Ureter (tissue), 1 donor: ENCODE results near the gene SPATA33. TPM values are rescaled to one million over a fixed set of nuclear protein-coding genes. Genes with fewer than 3 reads are reported as not detected.

Source experiments
- DNase-seq: peaks from one replicate; pipeline ENCODE4 v3.0.0-alpha.2; 2020; ENCODE audit warnings: low spot score
- total RNA-seq: library from RNA; stranded (reverse); gene quantifications from one replicate; pipeline ENCODE4 v1.2.4, GENCODE V29; 2023
- donor health status: DM: yes; HTN: yes; CAD: no.

SPATA33 gene
- 7.4 TPM for total RNA-seq

DNA sequence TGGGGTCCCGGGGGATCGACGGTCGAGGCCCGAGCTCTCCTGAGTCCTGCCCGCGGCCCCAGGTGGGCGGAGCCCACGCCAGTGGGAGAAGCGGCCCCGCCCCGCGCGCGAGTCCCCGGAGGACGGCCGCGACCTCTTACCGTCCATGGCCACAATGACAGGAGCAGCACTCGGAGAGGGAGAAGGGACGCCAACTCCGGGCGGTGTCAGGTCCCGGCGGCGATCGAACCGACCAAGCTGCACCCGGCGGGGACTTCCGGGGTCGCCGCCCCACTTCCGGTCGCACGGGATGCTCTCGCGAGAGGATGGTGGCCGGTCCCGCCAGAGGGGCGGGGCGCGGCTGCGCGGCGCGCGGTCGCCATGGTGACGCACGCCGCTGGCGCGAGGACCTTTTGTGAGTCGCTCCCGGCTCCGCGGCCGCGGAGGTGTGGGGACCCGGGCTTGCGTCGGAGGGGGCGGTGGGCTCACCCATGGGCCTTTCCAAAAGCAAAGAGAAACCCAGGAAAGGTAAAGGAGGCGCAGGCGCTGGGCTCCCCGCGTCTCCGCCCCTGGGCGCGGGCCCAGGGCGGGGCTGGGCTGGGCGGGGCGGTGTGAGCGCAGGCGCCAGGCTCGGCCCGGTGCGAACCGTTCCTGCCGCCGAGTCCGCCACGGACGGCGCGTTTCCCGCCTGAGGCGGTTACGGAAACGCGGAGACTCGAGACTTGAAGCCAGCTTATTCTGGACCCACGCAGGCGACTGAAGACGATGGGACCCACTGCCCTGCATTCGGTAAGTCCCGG, at the start of gene SPATA33, which contains the start of gene CHMP1A:
SPATA33 (plus strand) TSS at position 395 of the 779 bp plus-strand sequence; CDS start at position 471, 76 bp downstream.
CHMP1A (minus strand) TSS at position 267 of the 779 bp plus-strand sequence; CDS start at position 147, 120 bp downstream.
- DNase-seq: peak; percentile 92

DNA sequence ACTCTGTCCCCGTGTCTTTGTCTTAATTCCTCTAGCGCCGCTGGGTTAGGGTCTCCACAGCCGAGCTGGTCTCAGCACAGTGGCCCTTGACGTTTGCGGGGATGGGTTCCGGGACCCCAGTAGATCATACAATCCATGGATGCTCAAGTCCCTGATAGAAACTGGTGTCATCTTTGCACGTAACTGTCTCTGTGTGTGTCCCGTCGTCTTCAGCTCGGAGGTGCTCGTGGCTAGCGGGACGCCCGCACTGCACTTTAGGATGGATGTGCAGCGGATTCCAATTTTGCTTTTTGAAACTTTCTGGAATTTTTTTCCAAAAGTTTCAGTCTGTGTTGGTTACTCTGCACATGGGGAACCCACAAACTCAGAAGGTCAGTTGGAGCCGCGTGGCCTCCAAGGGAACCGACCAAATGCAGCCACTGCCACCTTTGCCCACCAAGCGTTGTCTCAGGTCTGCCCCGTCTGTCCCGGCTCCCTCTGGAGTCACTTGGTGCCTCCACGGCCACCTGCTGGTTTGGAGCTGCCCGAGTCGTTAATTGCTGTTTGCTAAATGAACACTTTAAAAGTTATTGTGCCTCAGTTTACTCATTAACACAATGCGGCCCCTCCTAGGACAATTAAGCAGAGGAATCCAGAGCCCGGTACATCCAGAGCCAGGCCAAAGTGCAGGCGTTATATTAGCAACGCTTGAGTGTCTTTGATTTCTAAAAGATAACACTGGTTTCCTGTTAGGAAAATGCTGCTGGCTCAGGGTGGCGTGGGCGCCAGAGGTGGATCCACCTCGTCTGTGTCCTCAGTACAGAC, 49.5 kb upstream of the SPATA33 start:
- DNase-seq: no peak

DNA sequence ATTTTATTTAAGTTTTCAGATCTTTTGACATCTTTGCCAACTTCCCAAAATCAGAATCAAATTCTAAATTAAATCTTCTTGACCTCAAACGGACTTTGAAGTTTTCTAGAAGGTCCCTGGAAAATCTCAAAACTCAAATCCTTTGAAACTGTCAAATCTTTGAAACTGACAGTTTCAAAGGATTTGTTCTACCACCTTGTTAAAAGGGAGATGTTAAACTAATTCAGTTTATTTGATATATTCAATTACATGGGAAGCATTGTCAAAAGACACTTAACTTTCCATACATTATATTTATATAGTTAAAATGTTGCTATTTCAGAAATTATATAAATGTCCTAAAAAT, 47.6 kb upstream of the SPATA33 start:
- DNase-seq: no peak

DNA sequence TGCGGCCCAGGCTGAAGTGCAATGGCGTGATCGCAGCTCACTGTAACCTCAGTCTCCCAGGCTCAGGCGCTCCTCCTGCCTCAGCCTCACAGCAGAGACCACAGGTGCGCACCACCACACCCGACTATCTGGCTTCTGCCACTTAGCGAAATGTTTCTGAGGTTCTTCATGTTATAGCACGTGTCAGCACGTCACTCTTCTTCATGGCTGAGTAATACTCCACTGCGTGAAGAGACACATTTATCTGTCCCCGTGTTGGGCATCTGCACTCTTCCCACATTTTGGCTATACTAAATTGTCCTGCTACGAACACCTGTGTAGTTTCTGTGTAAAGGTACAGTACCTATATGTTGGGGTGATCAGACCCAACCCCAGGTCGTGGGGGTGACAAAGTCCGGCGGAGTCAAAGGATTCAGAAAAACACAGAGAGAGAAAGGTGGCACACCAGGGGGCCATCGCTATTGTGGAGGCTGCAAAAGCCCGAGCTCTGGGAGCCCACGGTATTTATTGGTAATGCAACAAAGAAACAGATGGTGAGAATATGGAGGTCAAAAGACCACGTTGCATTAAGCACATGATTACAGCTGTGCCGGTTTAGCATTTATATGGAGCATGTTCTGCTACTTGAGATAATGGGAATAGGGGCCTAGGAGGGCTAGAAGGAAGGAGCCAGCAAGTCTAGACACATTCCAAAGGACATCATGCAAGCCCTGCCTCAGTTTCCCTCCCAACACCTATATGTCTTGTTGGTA, 45.0 kb upstream of the SPATA33 start:
- no peak for DNase-seq

DNA sequence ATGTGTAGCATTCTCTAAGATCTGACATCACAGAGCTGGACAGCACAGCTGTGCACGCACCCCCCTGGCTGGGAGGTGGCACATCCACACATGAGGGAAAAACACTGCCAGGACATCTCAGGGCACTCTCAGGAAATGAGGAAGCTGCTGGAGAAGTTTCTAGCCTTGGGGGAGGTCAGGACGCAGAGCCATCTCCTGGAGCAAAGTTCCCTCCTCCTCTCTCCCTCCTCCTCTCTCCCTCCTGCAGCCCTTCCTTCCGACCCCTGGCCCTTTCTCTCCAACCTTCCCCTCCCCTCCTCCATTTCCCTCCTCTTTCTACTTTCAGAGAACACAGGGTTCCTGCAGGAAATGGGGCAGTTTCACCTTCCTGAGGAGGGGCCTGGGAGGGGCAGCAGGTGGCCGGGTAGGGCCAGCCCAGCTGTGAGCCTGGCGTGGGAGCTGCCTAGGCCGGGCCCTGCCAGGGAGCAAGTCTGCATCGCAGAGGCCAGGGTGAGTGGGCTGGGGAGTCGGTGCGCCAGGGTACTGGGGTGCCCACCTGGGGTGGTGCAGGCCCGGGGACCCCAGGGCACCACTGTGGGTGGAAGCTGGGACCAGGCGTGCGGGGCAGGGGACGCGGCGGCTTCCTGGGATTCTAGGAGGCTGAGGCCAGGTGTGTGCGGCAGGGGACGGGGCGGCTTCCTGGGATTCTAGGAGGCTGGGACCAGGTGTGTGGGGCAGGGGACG, 44.2 kb upstream of the SPATA33 start, which contains the start of gene DPEP1:
DPEP1 (plus strand) TSS at position 412 of the 723 bp plus-strand sequence. CDS start 16,769 bp downstream, outside the sequence.
- no peak for DNase-seq

DNA sequence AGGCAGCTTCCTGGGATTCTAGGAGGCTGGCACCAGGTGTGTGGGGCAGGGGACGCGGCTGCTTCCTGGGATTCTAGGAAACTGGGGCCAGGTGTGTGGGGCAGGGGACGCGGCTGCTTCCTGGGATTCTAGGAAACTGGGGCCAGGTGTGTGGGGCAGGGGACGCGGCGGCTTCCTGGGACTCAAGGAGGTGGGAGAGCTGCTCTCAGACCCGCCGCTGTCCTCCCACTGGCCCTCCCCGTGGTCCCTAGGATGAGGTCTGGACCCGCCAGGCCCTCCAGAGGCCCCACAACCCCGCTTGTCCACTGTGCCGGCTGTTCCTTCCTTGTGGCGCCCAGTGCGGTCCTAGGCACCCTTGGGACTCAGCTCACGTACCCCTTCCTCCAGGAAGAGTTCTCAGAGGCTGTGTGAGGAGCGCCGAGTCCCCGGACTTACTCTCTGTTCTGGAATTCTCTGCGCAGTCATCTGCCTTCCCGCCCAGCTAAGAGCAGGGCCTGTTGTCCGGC, 43.6 kb upstream of the SPATA33 start:
- DNase-seq: no peak

DNA sequence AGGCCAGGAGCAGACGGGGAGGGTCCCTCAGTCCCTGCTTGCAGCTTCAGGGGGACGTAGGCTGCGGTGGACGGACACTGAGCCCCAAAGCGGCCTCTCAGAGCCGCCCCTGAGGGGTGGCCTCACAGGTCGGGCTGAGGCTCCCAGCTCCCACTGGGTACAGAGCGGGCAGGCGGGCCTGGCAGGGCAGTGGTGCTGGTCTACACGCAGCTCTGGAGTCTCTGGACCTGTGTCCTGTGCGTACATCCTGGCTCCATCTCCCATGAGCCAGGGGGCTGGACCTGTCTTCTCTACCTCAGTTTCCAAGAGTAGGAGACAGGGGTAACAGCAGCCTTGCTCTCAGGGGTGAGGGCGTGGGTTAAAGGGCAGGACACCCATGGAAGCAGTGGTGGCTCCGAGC, 42.5 kb upstream of the SPATA33 start:
- DNase-seq: no peak

DNA sequence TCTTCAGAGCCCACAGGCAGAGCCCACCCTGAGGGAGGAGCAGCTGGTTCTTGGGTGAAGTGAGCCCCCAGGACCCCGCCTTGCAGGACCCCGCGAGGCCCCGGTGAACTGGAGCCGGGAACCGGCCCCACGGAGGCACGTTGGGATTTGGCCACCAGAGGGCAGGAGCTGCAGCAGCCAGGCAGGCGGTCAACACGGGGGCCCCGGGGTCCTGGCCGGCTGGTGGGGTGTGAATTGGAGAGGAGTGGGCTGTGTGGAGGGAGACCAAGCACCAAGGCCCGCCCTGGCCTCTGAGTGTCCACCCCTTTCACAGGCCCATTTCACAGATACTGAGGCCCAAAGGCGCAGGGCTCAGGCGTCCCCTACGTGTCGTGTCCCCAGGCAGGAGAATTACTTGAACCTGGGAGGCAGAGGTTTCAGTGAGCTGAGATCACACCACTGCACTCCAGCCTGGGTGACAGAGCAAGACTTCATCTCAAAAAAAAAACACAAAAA, 42.0 kb upstream of the SPATA33 start:
- DNase-seq: no peak

DNA sequence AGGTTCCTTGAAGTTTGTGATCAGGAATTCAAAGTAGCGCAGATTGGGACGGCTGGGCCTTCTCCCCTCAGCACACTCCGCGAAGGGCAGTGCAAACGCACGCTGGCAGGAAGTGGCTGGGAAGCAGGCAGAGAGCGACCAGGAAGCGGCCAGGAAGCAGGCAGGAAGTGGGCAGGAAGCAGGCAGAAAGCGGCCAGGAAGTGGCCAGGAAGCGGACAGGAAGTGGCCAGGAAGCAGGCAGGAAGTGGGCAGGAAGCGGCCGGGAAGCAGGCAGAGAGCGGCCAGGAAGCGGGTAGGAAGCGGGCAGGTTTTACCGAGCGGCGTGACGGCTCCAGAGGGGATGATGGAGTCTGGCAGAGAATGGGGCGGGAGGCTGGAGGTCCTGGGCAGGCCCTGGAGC, 41.0 kb upstream of the SPATA33 start:
- no peak for DNase-seq

DNA sequence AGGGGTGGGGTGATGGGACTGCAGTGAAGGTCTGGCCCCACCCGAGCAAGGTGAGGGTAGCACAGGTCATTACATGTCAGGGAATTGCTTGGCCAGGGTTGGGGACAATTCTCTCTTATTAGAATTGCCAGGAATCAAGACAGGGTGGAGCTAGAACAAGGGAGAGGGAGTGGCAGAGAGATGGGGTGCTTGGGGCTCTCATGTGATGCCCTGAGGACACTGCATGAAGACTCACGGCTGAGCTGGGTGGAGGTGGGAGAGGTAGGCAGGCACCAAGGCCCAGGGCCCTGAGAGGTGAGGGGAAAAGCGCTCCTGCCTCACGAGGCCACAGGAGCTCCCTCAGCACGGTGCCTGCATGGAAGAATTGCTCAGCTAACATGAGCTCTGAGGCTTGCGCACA, 40.6 kb upstream of the SPATA33 start:
- DNase-seq: no peak

DNA sequence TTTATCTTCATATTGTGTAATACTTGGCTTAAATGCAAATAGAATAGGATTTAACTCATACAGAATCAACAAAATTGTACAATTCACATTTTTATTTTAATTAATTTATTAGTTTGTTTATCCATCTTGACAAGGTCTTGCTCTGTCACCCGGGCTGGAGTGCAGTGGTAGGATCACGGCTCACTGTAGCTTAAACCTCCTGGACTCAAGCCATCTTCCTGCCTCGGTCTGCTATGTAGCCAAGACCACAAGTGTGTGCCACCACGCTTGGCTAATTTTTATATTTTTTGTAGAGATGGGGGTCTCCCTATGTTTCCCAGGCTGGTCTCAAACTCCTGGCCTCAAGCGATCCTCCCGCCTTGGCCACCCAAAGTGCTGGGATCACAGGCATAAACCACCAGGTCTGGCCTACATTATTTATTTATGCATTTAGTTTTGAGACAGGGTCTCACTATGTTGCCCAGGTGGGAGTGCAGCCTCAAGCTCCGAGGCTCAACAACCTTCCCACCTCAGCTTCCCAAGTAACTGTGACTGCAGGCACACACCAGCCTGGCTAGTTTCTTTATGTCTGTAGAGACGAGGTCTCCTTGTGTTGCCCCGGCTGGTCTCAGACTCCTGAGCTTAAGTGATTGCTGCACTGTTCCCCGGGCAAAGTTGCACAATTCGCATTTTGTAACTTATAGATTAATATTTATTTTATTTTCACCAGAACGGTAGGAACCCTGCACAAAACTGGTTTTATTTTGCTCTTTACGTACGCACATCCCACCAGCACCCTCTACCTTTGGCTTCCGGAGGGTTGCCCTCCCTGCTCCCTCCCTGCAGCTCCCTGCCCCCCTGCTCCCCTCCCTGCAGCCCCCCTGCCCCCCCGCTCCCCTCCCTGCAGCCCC, 39.3 kb upstream of the SPATA33 start:
- DNase-seq: no peak

DNA sequence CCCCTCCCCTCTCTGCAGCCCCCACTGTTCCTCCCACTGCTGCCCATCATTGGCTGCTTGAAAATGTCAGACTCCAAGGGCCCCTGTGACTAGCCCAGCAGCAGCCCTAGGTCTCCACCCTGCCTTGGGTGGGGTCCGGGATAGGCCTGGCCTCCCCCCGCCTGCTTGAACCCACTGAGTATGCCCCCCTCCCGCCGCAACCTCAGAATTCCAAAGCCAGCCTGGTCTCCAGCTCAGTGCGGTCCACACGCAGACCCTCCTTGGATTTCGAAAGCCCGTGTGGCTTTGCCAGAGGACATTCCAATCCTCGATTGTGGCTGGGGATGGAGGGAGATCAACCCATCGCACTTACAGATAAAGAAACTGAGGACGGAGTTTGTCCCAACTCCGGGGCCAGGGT, 37.8 kb upstream of the SPATA33 start:
- DNase-seq: no peak

DNA sequence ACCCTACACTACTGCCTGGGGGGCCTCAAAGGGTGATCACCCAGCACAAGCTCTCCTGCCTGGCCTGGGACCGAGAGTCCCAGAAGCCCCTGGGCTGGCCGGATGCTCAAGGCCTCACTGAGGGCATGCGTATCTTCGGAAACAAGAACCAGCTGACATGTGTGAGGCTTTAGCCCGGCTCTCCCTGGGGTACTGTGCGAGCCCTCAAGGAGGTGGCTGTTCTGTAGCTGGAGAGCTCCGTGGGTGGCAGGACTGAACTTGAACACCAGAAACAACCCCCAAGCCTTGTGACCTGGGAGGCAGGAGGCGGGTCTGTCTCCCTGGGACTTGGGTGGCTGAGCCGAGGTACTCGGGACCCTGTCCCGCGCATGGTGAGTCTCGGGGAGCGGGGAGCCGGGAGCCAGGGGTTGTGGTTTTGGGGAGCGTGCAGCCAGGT, 37.2 kb upstream of the SPATA33 start:
- DNase-seq: no peak

DNA sequence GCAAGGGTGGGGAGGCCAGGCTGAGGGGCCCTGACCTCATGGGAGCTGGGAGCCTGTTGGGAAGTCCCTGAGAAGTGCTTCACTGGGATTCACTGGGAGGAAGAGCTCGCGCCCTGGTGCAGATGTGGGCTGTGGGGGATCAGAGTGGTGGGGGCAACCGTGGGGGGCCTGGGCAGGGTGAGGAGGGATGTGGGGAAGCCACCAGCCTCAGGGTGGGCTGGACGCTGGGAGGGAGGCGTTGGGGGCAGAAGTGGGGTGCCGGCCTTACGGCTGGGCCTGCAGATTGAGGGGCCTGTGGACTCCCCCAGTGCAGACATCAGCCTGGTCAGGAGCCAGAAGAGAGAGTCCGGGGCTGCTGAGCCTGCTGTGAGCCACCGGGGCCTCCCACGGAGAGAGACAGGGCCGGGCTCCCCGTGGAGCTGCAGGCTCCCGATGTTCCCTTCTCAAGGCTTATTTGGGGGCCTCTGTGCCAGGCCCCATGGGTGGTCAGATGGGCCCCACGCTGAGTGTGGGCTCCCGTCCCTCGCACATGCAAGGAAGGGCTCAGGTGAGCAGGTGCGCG, 36.4 kb upstream of the SPATA33 start:
- DNase-seq: no peak

DNA sequence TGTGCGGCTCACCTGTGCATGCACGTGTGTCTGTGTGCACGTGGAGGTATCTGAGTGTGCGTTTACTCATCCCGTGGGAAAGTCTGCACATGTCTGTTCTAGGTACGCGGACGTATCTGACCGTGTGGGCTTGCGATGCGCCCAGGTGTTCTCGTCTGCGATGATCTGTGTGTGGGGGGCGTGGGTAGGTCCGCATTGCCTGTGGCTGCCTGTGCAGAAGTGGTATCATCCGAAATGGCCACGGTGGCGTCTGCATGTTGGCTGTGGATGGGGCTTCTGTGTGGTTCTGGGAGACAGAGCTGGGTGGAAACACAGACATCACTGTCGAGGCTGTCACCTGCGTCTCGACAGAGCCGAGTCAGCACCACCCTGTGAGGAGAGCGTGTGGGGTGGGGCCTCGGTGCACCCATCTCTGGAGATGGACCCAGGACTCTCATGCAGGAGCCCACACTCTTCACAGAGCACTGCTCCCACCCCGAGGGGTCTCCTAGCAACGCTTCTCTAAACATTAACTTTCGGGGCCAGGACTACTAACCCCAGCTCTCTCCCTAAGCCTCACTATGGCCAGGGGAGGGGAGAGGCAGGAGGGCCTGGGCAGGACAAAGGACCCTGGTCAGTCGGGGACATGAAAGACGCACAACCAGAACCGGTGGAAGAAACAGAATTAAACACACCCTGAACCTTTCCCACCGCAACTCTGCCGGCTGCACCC, 35.8 kb upstream of the SPATA33 start:
- no peak for DNase-seq

DNA sequence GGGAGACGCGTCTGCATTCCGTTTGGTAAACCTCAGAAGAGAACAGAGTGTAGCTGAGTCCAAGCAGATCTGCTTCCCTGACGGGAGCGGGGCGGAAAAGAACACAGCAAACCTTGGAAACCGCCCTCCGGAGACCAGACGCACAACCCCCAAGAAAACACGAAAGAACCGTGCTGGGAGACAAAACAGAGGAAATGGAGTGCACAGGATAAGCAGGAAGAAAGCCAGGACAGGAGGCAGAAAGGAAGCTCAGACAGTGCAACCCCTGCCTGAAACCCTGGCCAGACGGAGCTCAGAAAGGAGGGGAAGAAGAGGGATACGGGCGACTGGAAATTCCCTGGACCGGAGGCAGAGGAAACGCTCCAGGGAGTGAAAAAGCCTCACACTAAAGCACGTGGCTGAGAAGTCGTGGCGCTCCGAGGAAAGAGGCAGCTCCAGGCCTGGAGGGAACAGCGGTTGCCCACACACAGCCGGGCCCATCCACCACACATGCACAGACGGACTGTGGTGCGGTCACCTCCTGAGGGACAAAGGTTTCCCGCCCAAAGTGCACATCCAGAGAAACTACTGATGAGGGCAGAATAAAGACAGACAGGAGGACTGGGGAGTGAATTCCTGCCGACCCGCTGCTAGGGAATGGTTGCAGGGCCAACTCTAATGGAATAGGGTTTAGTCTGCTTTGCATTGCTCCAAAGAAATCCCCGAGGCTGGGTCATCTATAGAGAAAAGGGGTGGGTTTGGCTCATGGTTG, 34.0 kb upstream of the SPATA33 start:
- DNase-seq: no peak

DNA sequence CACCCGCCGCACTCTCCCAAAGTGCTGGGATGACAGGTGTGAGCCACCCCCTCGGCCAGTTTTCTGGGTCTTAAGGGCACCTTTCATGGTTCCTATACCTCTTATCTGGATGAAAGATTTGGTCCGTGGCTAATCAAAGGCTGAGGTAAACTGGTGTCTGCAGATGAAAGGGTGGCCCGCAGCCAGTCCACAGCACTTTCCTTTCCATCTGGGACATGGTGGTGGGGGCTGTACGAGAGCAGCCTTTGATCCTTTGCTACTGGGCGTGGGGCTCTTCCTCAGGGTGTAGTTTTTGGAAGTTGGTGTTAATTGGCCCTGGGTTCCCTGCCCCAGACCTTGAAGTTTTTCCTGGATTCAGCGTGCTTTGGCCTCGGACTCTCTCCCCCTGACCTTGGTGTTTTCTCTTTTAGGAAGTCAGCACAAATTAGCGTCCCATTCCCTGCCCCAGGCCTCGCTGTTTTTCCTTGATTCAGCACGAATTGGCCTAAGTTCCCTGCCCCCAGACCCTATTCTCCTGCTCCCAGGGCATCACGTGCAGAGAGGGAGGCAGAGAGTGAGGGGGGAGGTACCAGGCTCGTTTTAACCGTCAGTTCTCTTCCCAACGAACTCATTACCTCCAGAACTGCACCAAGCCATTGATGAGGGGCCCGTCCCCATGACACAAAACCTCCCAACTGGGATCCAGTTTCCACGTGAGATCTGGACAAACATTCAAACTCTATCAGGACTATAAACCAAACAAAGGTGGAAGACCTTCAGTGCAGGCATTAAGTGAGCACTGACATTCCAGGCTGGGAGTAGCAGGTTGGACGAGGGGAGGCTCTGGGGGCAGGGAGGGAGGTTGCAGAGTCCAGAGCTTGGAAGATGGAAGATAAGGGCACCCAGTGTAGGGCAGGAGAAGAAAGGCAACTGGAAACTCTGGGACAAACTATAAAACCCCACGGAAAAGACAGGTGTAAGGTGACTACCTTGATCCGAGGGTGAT, 32.6 kb upstream of the SPATA33 start:
- no peak for DNase-seq
